ENCODE results near the gene C2CD4A.

GRCh38 chr15:62112616-62113593 is 46.1 kb downstream of the C2CD4A start:
- TF ChIP-seq YY1 (IDR thresholded peaks at IDR 0.05; ENCODE audit: insufficient read depth, insufficient read length), result no peak
- TF ChIP-seq ZNF274 (IDR thresholded peaks at IDR 0.05; ENCODE audit: low read depth, low read length), result no peak

Measured in NT2/D1 (cell line).